Activated T-cell treated with anti-CD3 and anti-CD28 coated beads, Interleukin-2, amount 50 U/mL, for 72 hours (primary cell): ENCODE measurements around the gene TNC. TPM values are rescaled to one million over a fixed set of nuclear protein-coding genes. Genes with fewer than 3 reads are reported as not detected.
A peak's percentile ranks its signal among the peaks of the same experiment; 100 is the strongest.

ENCODE experiments used
- ATAC-seq, 2 donors: fragments of 150-1000 bp; cut with Tn5 transposase; replicated peaks in 1 of 2; 2 replicates each; pipeline ENCODE4 v1.10.0; 2021; ENCODE audit warnings: moderate library complexity in 2 of 2, mild to moderate bottlenecking in 1 of 2
- DNase-seq, 2 donors: peaks; one replicate each; pipeline ENCODE4 v3.0.0; 2021 to 2022; ENCODE audit warnings: mixed read lengths in 1 of 2
- H3K27ac Mint-ChIP-seq: one replicate; pipeline ENCODE4 v1.8.0; 2022; ENCODE audit warnings: mild to moderate bottlenecking, moderate library complexity, mixed read lengths
- H3K27me3 Mint-ChIP-seq: one replicate; pipeline ENCODE4 v1.8.0; 2022; ENCODE audit warnings: low read depth, mixed read lengths
- H3K36me3 Mint-ChIP-seq, 2 donors: one replicate each; pipeline ENCODE4 v1.8.0; 2022; ENCODE audit warnings: mixed read lengths in 2 of 2, mild to moderate bottlenecking in 1 of 2; ENCODE audit not compliant: insufficient read depth in 2 of 2
- H3K4me1 Mint-ChIP-seq: one replicate; pipeline ENCODE4 v1.8.0; 2022; ENCODE audit warnings: low read depth, mixed read lengths
- H3K4me3 Mint-ChIP-seq, 2 donors: one replicate each; pipeline ENCODE4 v1.8.0; 2022; ENCODE audit warnings: mild to moderate bottlenecking in 2 of 2, mixed read lengths in 2 of 2, moderate library complexity in 2 of 2
- H3K9me3 Mint-ChIP-seq, 2 donors: one replicate each; pipeline ENCODE4 v1.8.0; 2022; ENCODE audit warnings: mixed read lengths in 2 of 2
- total RNA-seq, 2 donors: library from RNA; stranded (reverse); gene quantifications; one replicate each; pipeline ENCODE4 v1.2.3, GENCODE V29; 2022

Gene TNC
- total RNA-seq, 2 donors from 2014 or later: 3.1 to 4.1 TPM

- peaks cover 0 to 5% of the 10 kb centered on the region in 2 donors for H3K9me3 Mint-ChIP-seq
Measured at GRCh38 chr9:115107701-115108100, 10.3 kb downstream of the TNC start.

GRCh38 chr9:115106642-115107041, 11.3 kb downstream of the TNC start:
- H3K4me1 Mint-ChIP-seq: peaks cover 11% of the 10 kb centered on the region
- peaks cover 0 to 3% of the 10 kb centered on the region in 2 donors for H3K36me3 Mint-ChIP-seq
- H3K27ac Mint-ChIP-seq: peak overlapping the region; percentile 62
- H3K4me3 Mint-ChIP-seq: peak overlapping the region in 1 of 2 donors; percentile 19
- ATAC-seq (no peak), DNase-seq (no peak)
- H3K9me3 Mint-ChIP-seq: peaks cover 0 to 5% of the 10 kb centered on the region in 2 donors
- peaks cover 61% of the 10 kb centered on the region for H3K27me3 Mint-ChIP-seq

More at GRCh38 chr9:115107701-115108100, 10.3 kb downstream of the TNC start:
- Mint-ChIP-seq H3K4me3 (no peak overlapping the region), H3K27me3 (peaks cover 61% of the 10 kb centered on the region), H3K27ac (no peak overlapping the region), H3K4me1 (peaks cover 11% of the 10 kb centered on the region), H3K36me3 (peaks cover 0 to 3% of the 10 kb centered on the region in 2 donors)
- ATAC-seq (no peak), DNase-seq (no peak)

GRCh38 chr9:115106001-115106400, 12.0 kb downstream of the TNC start:
- peaks cover 61% of the 10 kb centered on the region for H3K27me3 Mint-ChIP-seq
- no peak overlapping the region for H3K4me3 Mint-ChIP-seq
- no peak for ATAC-seq
- peaks cover 0 to 3% of the 10 kb centered on the region in 2 donors for H3K36me3 Mint-ChIP-seq
- no peak for DNase-seq
- H3K9me3 Mint-ChIP-seq: peaks cover 0 to 5% of the 10 kb centered on the region in 2 donors
- H3K27ac Mint-ChIP-seq: peak overlapping the region; percentile 62
- H3K4me1 Mint-ChIP-seq: peaks cover 11% of the 10 kb centered on the region

GRCh38 chr9:115104908-115105307, 13.0 kb downstream of the TNC start:
- Mint-ChIP-seq H3K36me3 (peaks cover 0 to 1% of the 10 kb centered on the region in 2 donors), H3K9me3 (peaks cover 0 to 5% of the 10 kb centered on the region in 2 donors), H3K27ac (no peak overlapping the region), H3K27me3 (peaks cover 54% of the 10 kb centered on the region), H3K4me3 (no peak overlapping the region), H3K4me1 (peaks cover 11% of the 10 kb centered on the region)
- DNase-seq (no peak), ATAC-seq (no peak)

GRCh38 chr9:115103746-115104477, 14.0 kb downstream of the TNC start:
- ATAC-seq: no peak
- Mint-ChIP-seq H3K27me3 (peaks cover 45% of the 10 kb centered on the region), H3K9me3 (peaks cover 0 to 5% of the 10 kb centered on the region in 2 donors), H3K27ac (no peak overlapping the region), H3K4me3 (no peak overlapping the region), H3K4me1 (peaks cover 11% of the 10 kb centered on the region), H3K36me3 (no peaks in the 10 kb centered on the region)
- DNase-seq: no peak

- Mint-ChIP-seq H3K4me3 (no peak overlapping the region), H3K36me3 (no peaks in the 10 kb centered on the region), H3K9me3 (peaks cover 1 to 5% of the 10 kb centered on the region in 2 donors), H3K27me3 (peaks cover 31% of the 10 kb centered on the region), H3K4me1 (no peaks in the 10 kb centered on the region), H3K27ac (no peak overlapping the region)
- DNase-seq (no peak), ATAC-seq (no peak)
Measured at GRCh38 chr9:115099901-115100300, 18.1 kb downstream of the TNC start.

- Mint-ChIP-seq H3K9me3 (peaks cover 3 to 5% of the 10 kb centered on the region in 2 donors), H3K27me3 (peaks cover 30% of the 10 kb centered on the region)
- no peak for ATAC-seq
Measured at GRCh38 chr9:115098226-115098965, 19.6 kb downstream of the TNC start.

GRCh38 chr9:115093520-115093919, 24.4 kb downstream of the TNC start:
- H3K4me1 Mint-ChIP-seq: no peaks in the 10 kb centered on the region
- peaks cover 40% of the 10 kb centered on the region for H3K27me3 Mint-ChIP-seq
- ATAC-seq (no peak), DNase-seq (no peak)
- peaks cover 3 to 5% of the 10 kb centered on the region in 2 donors for H3K9me3 Mint-ChIP-seq
- H3K27ac Mint-ChIP-seq: no peak overlapping the region
- H3K4me3 Mint-ChIP-seq: no peak overlapping the region
- no peaks in the 10 kb centered on the region for H3K36me3 Mint-ChIP-seq

More at GRCh38 chr9:115098226-115098965, 19.6 kb downstream of the TNC start:
- H3K4me1 Mint-ChIP-seq: no peaks in the 10 kb centered on the region
- no peaks in the 10 kb centered on the region for H3K36me3 Mint-ChIP-seq
- H3K4me3 Mint-ChIP-seq: no peak overlapping the region
- DNase-seq: no peak
- H3K27ac Mint-ChIP-seq: no peak overlapping the region

- no peak overlapping the region for H3K4me3 Mint-ChIP-seq
- peaks cover 0 to 3% of the 10 kb centered on the region in 2 donors for H3K9me3 Mint-ChIP-seq
- peaks cover 26% of the 10 kb centered on the region for H3K27me3 Mint-ChIP-seq
- H3K27ac Mint-ChIP-seq: no peak overlapping the region
- ATAC-seq (no peak), DNase-seq (no peak)
- no peaks in the 10 kb centered on the region for H3K4me1 Mint-ChIP-seq
- no peaks in the 10 kb centered on the region for H3K36me3 Mint-ChIP-seq
Measured at GRCh38 chr9:115090486-115090885, 27.5 kb downstream of the TNC start.

GRCh38 chr9:115088860-115089259, 29.1 kb downstream of the TNC start:
- H3K4me3 Mint-ChIP-seq: no peak overlapping the region
- H3K4me1 Mint-ChIP-seq: no peaks in the 10 kb centered on the region
- ATAC-seq: no peak
- no peaks in the 10 kb centered on the region for H3K36me3 Mint-ChIP-seq
- DNase-seq: no peak
- H3K27ac Mint-ChIP-seq: no peak overlapping the region
- no peaks in the 10 kb centered on the region for H3K9me3 Mint-ChIP-seq
- peaks cover 16% of the 10 kb centered on the region for H3K27me3 Mint-ChIP-seq

- H3K27me3 Mint-ChIP-seq: peaks cover 7% of the 10 kb centered on the region
- no peak overlapping the region for H3K4me3 Mint-ChIP-seq
- H3K9me3 Mint-ChIP-seq: no peaks in the 10 kb centered on the region
- no peak overlapping the region for H3K27ac Mint-ChIP-seq
- DNase-seq (no peak), ATAC-seq (no peak)
- H3K4me1 Mint-ChIP-seq: no peaks in the 10 kb centered on the region
- no peaks in the 10 kb centered on the region for H3K36me3 Mint-ChIP-seq
Measured at GRCh38 chr9:115086886-115087285, 31.1 kb downstream of the TNC start.

GRCh38 chr9:115086461-115086860, 31.5 kb downstream of the TNC start:
- H3K9me3 Mint-ChIP-seq: no peaks in the 10 kb centered on the region
- no peak for ATAC-seq
- no peak overlapping the region for H3K4me3 Mint-ChIP-seq
- H3K4me1 Mint-ChIP-seq: no peaks in the 10 kb centered on the region
- H3K27ac Mint-ChIP-seq: no peak overlapping the region
- DNase-seq: no peak
- no peaks in the 10 kb centered on the region for H3K36me3 Mint-ChIP-seq
- H3K27me3 Mint-ChIP-seq: peaks cover 7% of the 10 kb centered on the region

- Mint-ChIP-seq H3K4me3 (no peak overlapping the region), H3K9me3 (no peaks in the 10 kb centered on the region), H3K4me1 (no peaks in the 10 kb centered on the region), H3K27me3 (peaks cover 11% of the 10 kb centered on the region), H3K36me3 (no peaks in the 10 kb centered on the region), H3K27ac (no peak overlapping the region)
- ATAC-seq (no peak), DNase-seq (no peak)
Measured at GRCh38 chr9:115085773-115086377, 32.1 kb downstream of the TNC start.
